ENCODE results near the gene PDGFD.

The PDGFD gene

GRCh38 chr11:104093426-104094280 lies 70.3 kb downstream of the PDGFD start:
- DNase-seq, result no peak

- DNase-seq, result no peak
Measured at GRCh38 chr11:104092744-104093143, 71.2 kb downstream of the PDGFD start.

DNA sequence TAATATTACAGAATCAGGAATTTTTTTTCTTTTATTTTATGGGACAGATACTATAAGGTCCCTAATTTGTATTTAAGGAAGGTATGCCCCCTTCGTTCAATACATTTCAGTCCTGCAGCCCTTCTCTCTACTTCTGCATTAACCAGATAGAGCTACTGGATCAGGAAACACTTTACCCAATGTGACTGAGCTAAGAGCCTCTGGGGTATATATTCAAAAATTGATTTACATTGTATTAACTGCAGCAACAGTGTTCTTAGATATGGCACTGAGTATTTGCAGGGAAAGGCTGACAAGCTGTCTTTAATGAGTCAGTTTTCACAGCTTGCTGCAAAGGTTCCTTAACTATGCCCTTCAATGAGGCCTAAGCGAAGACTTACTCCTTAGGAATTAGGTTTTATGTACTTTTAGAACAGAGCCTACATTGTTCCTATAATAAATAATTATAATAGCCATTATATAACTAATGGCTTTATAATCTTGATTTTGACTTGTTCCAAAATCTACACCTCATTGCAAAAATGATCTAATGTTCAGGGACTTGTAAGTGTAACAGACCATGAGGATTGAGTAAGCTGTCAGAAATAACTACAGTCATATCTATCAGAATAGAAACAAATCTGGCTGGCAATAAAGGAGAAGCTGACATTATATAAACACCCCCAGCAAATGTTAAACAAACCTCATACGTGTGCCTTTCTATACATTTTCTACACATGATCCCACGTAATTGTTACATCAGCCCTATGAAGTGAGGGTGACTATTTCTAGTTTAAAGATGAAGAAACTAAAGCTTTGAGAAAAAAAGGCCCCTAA lies 72.5 kb downstream of the PDGFD start:
- DNase-seq, result no peak

DNA sequence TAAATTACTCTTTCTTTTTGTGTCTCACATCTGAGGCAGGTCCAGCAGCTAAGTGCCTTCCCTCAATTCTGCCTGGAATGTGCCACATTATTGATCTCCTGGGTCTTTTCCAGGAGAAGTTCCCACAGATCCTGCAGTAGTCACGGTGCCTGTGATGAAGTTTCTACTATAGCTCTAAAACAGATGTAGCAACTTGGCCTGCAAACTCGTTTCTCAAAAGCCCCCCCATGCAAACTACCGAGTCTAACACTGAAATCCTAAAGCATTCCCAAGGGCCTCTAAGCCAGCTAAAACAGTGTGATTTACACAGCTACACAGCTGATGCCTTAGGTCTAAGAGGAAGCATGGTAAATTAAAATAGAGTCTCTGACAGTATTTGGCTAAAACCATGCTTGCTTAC lies 73.2 kb downstream of the PDGFD start:
- DNase-seq, result no peak

DNA sequence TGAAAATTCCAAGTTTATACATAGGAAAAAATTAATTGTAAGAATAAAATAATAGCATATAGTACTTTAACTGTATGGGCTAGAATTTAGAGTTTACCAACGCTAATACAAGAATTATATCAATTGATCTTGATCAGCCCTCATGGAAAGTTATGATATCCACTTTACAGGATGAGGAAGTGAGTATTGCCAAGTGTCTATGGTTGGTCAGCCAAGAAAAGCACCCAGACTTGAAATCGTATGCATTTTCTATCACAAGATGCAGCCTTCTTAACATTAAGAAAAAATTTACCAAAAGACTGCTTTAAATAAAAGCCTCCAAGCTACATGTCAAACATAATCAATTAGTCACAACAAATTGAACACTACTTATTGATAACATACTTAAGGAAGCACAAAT lies 74.5 kb downstream of the PDGFD start:
- no peak for DNase-seq

- no peak for DNase-seq
Measured at GRCh38 chr11:104086621-104087020, 77.3 kb downstream of the PDGFD start.

DNA sequence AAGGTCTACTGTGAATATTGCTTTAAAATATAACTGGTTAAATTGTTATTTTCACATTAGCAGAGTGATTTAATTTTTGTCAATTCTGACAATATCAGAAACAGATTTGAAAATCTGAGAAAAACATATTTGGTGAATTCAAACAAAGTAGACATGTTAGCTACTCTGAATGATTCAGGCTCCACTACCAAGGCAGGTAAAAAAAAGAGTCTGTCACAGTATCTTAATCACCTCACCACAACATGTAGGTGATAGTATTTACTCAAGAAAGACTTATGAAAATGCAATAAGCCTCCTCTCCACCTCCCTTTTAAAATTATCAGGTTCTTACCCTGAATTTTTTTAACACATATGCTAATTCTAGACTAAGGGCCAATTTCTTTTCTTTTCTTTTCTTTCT lies 85.0 kb downstream of the PDGFD start:
- no peak for DNase-seq

GRCh38 chr11:104078245-104078644 lies 85.7 kb downstream of the PDGFD start:
- no peak for DNase-seq

GRCh38 chr11:104076455-104076854 lies 87.5 kb downstream of the PDGFD start:
- no peak for DNase-seq

GRCh38 chr11:104075706-104076105 lies 88.2 kb downstream of the PDGFD start:
- no peak for DNase-seq

DNA sequence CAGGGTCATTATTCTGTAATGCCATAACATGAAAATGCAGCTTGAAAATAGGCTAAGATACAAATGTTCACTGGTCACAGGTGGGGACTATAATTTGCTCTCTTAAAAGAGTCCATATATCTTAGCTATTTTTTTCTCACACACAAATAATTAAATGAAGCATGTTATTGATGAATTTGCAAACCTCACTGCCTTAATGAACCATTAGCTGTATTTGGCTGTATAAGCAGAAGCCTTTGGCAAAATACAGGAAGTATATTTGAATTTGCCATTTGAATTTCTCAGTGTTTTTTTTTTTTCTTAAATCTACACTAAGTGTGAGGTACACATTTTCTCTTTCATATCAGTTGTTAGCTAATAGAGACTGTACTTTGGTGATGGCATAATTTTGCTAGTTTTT lies 88.9 kb downstream of the PDGFD start:
- DNase-seq, result no peak

DNA sequence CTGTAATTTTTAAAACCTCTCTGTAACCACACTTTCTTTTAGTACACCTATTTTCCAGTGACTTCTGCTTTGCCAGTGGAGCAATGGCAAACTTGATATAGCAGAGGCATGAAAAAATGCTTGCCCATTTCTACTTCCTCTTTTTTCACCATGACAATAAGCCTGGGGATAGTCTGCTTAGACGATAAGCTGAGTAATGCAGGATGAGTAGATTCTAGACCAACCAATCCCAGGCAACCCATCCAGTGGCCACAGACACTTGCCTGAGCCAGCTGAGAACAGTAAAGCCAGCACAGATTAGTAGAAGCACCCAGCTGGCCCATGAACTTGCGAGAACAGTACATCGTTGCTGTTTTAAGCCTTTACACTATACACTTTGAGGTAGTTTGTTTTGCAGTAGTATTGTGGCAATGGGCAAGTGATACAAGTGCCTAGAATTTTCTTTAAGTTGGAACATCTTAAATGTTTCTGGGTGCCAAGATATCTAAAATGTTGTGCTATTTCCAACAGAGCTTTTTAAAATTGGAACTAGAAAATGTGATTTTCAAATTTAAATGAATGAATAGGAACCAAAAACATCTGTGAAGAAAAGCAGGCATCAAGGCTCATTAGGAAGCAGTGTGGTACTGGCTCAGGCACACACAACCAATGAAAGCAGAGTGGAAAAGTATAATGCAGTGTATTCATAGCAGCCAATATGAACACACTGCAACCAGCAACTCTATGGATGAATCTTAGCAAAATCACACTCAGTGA lies 89.8 kb downstream of the PDGFD start:
- DNase-seq, result no peak

DNA sequence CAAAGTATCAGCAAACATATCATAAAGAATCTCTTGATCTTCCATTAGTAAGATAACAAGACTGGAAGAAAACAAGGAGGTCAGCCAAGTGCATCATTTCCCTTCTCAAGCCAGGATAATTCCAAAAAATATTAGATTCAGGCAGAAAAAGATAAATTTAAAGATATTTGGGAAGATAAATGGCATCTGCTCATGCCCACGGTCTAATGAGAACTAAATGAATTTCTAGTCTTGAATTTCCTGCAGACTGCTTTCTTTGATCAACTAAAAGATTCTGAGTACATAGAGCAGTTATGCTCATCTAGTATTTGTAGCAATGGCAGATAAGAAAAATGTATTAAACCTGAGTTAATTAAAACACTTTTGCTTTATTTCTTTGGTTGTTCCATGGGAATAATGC lies 96.4 kb downstream of the PDGFD start:
- no peak for DNase-seq

GRCh38 chr11:104064034-104064630 lies 99.8 kb downstream of the PDGFD start:
- DNase-seq, result no peak

GRCh38 chr11:104061853-104062521 lies 102.0 kb downstream of the PDGFD start:
- no peak for DNase-seq

GRCh38 chr11:104060820-104061219 lies 103.1 kb downstream of the PDGFD start:
- DNase-seq, result no peak

DNA sequence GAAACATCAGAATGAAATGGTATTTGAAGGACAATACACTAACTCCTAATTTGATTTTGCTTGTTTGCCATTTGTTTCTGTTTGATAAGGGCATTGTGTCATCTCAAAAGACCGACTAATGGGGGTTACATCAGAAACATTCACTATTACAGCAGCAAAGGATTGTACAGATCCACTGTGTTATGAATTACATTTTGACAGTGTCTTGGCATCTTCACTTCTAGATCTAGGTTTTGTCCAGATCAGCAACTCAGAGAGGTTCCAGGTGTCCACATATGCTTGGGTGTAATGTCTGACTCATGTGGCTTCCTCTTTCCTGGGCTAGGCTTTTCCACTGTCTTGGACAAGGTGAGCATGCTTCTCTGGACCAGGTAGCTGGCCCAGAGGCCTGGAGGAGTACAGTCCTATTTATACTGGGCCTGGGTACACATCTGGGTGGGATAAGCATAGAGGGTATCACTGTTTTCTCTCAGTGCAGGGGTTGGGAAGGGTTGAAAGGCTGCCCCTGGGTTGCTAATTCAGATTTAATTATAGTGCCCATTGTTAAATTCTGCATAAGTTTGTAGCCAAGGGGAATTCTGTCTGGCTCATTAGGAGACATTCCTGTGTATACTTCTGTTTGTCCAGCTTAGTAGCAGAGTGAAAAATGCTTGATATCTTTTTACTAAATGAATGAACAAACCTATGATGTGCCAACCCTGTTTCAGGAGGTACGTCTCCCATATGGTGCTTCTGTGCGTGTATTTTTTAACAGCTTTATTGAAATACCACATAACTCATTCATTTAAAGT lies 103.7 kb downstream of the PDGFD start:
- DNase-seq, result no peak

GRCh38 chr11:104058680-104059079 lies 105.3 kb downstream of the PDGFD start:
- DNase-seq, result no peak

DNA sequence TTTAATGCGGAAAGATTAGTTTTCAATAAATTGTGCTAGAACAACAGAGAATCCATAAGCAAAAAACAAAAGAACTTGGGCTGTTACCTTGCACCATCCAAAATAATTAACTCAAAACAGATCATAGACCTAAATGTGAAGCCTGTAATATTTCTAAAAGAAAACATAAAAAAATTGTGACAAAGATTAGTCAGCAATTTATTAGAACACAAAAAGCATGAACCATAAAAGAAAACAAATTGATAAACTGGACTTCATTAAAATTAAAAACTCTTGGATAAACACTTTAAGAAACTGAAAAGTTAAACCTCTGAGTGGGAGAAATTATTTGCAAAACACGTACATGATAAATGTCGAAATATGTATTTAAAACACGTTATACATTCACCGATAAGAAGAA lies 106.0 kb downstream of the PDGFD start:
- no peak for DNase-seq

DNA sequence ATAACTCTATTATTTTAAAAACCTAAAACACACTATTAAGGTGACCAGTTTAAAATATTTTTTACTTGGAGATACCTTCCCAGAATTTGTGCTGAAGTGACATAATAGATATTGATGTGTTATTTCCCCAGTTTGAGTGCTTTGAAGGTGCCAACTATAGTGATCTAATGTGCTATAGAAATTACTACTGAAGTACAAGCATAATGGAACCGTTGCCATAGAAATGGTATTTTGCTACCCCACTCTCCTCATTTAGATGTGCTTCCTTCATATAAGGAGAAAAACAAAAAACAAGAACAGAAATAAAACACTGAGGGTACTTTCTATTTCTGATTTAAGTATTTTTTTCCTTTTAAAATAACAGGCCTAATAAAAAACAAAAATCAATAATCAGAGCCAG lies 108.4 kb downstream of the PDGFD start:
- no peak for DNase-seq

DNA sequence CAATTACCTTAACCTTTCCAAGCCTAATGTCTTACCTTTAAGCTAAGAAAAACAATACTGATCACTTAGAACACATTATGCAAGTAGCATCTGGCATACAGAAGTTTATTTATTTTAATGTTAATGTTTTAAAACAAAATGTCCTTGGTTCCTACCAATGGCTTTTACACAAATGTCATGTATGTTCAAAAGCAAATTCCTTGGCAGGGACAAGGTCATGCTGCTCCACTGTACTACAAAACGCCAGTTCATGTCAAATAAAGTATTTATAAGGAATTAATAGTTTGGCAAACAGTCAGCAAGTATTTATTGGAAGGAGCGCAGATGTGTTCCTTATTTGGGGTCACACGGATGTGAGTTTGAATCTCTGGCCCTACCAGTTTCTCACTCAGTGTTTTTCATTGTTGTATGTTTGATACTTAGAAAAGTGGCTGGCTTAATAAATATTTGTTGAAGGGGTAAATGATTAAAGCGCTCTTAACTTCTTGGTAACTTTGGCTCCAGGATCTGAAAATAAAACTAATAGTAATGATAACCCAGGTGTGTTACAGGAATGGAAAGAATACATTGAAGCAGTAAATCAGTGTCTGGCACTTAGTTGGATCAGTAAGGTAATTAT lies 108.9 kb downstream of the PDGFD start:
- DNase-seq, result no peak
